Thyroid gland (tissue), 4 donors: ENCODE data around the gene RPS28.

Experiments
- CTCF ChIP-seq, 6 experiments: fragments of 200-600 bp in 3 of 6; fragments of 450-650 bp in 3 of 6; sonication (generic) in 3 of 6; IDR thresholded peaks; one replicate each; pipeline ENCODE4 v1.5.1; 2016 to 2019; ENCODE audit warnings: antibody characterized with exemption in 6 of 6, mild to moderate bottlenecking in 2 of 6, inconsistent platforms in 1 of 6, moderate library complexity in 1 of 6
- POLR2A ChIP-seq, 2 donors: fragments of 450-650 bp; IDR thresholded peaks; one replicate each; pipeline ENCODE4 v1.6.1; 2017; ENCODE audit warnings: antibody characterized with exemption in 2 of 2, mild to moderate bottlenecking in 2 of 2, moderate library complexity in 1 of 2

GRCh38 chr19:8302734-8303133, 18.6 kb upstream of the RPS28 start:
- TF ChIP-seq CTCF (IDR thresholded peaks at IDR 0.05) (no peak), POLR2A (IDR thresholded peaks at IDR 0.05) (no peak)
